Activated naive CD4-positive, alpha-beta T cell treated with anti-CD3 and anti-CD28 coated beads, Interleukin-2, amount 50 U/mL, for 72 hours (primary cell): ENCODE results near the gene PHOSPHO1. TPM values are rescaled to one million over a fixed set of nuclear protein-coding genes. Genes with fewer than 3 reads are reported as not detected.
"Not testable (repeated sequence)": the region's sequence is repeated elsewhere in the genome, so short reads cannot be mapped to it uniquely, and the experiment has no call there.

Experiments
- ATAC-seq, 2 donors: fragments of 150-1000 bp; cut with Tn5 transposase; 2 replicates each; pipeline ENCODE4 v1.10.0; 2021; ENCODE audit warnings: mild to moderate bottlenecking in 2 of 2, moderate library complexity in 2 of 2
- DNase-seq, 2 donors: peaks; one replicate each; pipeline ENCODE4 v3.0.0; 2021 to 2022; ENCODE audit warnings: low spot score in 2 of 2
- H3K27ac Mint-ChIP-seq, 2 donors: one replicate each; pipeline ENCODE4 v1.8.0; 2022; ENCODE audit warnings: mild to moderate bottlenecking in 2 of 2, mixed read lengths in 2 of 2
- H3K36me3 Mint-ChIP-seq, 2 donors: one replicate each; pipeline ENCODE4 v1.8.0; 2022; ENCODE audit warnings: mixed read lengths in 2 of 2
- H3K9me3 Mint-ChIP-seq, 2 donors: one replicate each; pipeline ENCODE4 v1.8.0; 2022; ENCODE audit warnings: mixed read lengths in 2 of 2
- total RNA-seq, 2 donors: library from RNA; stranded (reverse); gene quantifications; one replicate each; pipeline ENCODE4 v1.2.3, GENCODE V29; 2022

Gene PHOSPHO1
- total RNA-seq, 2 donors from 2014 or later = not detected

DNA sequence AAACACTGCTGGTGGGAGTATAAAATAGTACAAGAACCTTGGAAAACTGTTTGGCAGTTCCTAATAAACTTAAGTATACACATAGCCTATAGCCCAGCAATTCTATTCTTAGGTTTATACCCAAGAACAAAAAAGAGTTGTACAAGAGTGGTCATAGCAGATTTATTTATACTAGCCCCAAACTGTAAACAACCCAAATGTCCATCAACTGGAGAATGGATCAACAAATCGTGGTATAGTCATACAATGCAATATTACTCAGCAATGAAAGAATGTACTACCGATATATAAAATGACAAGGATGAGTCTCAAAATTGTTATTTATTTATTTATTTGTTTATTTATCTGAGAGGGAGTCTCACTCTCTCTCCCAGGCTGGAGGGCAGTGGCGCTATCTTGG is 43.3 kb downstream of the PHOSPHO1 start:
- peaks cover 4 to 22% of the 10 kb centered on the region in 2 donors for H3K36me3 Mint-ChIP-seq
- ATAC-seq (no peak), DNase-seq (no peak)
- peaks cover 6 to 13% of the 10 kb centered on the region in 2 donors for H3K9me3 Mint-ChIP-seq
- no peak overlapping the region for H3K27ac Mint-ChIP-seq

DNA sequence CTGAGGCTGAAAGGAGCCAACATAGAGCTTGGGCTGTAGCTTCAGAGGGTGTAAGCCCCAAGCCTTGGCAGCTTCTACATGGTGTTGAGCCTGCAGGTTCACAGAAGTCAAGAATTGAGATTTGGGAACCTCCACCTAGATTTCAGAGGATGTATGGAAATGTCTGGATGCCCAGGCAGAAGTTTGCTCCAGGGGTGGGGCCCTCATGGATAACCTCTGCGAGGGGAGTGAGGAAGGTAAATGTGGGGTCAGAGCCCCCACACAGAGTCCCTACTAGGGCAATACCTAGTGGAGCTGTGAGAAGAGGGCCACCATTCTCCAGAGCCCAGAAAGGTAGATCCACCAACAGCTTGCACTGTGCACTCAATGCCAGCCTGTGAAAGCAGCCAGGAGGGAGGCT is 45.2 kb downstream of the PHOSPHO1 start:
- Mint-ChIP-seq H3K9me3 (peaks cover 6 to 13% of the 10 kb centered on the region in 2 donors), H3K36me3 (peaks cover 4 to 22% of the 10 kb centered on the region in 2 donors)
- H3K27ac Mint-ChIP-seq, ATAC-seq, DNase-seq: not testable (repeated sequence)

DNA sequence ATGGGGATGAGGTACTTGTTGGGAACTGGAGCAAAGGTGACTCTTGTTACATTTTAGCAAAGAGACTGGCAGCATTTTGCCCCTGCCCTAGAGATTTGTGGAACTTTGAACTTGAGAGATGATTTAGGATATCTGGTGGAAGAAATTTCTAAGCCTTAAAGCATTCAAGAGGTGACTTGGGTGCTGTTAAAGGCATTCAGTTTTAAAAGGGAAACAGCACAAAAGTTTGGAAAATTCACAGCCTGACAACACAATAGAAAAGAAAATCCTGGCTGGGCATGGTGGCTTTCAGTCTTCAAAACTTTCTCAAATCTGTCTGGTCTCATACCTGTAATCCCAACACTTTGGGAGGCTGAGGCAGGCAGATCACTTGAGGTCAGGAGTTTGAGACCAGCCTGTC is 46.1 kb downstream of the PHOSPHO1 start:
- DNase-seq = not testable (repeated sequence)

DNA sequence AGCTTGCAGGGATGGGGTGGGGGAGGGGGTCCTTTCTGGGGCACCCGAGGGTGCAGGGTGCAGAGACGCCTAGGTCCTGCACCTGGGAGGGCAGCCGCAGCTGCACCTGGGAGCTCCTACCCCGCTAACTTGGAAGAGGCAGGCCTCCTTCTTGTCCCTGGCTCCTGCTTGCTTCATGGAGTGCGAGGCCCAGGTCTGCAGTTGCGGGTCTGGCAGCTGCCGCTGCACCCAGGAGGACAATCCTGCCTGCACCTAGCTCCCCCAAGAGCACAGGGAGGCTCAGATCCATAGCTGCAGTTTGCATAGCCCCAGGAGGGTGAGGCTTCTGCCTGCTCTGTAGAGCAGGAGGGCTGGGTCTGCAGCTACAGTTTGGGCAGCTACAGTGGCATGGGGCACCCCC is 46.8 kb downstream of the PHOSPHO1 start:
- Mint-ChIP-seq H3K36me3 (peaks cover 4 to 22% of the 10 kb centered on the region in 2 donors), H3K27ac (no peak overlapping the region), H3K9me3 (peaks cover 6 to 13% of the 10 kb centered on the region in 2 donors)
- no peak for DNase-seq
- no peak for ATAC-seq

More for the DNA sequence above, 46.1 kb downstream of the PHOSPHO1 start:
- not testable (repeated sequence) for H3K27ac Mint-ChIP-seq, ATAC-seq
- H3K36me3 Mint-ChIP-seq = peaks cover 4 to 22% of the 10 kb centered on the region in 2 donors
- peaks cover 6 to 13% of the 10 kb centered on the region in 2 donors for H3K9me3 Mint-ChIP-seq

DNA sequence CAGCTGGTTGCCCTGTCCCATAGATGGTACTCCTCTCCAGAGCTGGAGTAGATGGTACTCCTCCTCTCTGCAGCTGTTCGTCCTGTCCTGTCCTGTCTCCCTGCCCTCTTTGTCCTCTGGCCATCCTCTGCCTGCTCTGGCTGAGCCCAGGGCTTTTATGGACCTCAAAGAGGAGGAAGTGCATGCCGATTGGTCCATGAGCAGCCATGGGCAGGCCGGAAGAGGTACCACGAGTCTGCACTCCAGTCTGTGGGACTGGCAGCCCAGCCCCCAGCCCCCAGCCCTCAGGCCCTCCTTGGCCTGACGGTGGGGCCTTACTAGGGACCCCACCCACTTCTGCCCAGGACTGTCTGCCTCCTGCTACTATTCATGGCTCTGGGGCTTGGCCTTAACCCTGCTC is 47.2 kb downstream of the PHOSPHO1 start:
- Mint-ChIP-seq H3K36me3 (peaks cover 4 to 22% of the 10 kb centered on the region in 2 donors), H3K27ac (no peak overlapping the region), H3K9me3 (peaks cover 6 to 13% of the 10 kb centered on the region in 2 donors)
- ATAC-seq = no peak
- no peak for DNase-seq

DNA sequence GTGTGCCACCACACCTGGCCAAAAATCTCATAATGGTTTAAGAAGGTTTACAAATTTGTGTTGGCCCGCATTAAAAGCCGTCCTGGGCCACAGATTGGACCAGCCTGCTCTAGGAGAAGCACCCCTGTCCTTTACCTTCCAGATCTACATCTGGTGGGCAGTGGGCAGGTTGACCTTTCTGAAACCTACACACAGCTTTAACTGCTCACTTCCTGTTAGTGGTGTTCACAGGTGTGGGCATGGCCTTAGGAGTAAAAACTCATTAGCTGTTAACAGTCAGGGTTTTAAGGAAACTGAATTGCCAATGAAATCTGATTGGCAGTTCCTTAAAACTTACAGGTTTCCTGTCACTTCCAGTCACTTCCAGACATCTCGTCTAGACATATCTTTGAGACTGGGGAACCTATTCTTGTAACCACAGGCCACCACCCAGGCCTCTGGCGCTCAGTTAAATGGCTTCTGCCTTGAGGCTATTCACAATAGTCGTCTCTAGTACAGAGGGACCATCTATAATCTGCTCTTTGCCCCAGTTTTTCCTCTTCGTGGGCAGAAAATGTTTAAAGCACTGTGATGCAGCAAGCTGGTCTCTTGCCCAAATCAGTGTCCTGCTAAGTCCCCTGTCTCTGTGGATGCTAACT is 49.5 kb downstream of the PHOSPHO1 start:
- Mint-ChIP-seq H3K9me3 (peaks cover 3 to 16% of the 10 kb centered on the region in 2 donors), H3K27ac (no peak overlapping the region), H3K36me3 (peaks cover 10 to 27% of the 10 kb centered on the region in 2 donors)
- no peak for DNase-seq
- ATAC-seq = no peak

DNA sequence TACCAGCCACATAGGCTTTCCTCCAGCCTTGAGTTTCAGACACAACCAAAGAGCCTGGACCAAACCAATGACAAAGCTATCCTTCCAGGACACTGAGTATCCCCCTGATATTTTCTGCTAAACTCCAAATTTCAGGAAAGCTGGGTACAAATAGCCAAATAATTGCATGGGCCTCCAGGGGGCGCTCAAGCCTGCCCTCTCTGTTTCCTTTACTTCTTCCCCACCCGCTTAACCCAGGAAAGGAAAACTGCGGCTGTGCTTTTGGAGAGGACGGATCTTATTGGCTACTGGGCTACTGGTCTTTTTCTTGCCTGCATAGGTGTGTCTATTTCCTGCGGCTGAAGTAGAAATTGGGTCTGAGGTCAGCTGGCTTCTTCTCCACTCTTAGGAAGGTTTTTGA is 50.3 kb downstream of the PHOSPHO1 start:
- DNase-seq (peak in 1 of 2 donors; percentile 71), ATAC-seq (peak; percentile 60 to 72)
- Mint-ChIP-seq H3K27ac (no peak overlapping the region), H3K36me3 (peaks cover 15 to 27% of the 10 kb centered on the region in 2 donors), H3K9me3 (peaks cover 0 to 16% of the 10 kb centered on the region in 2 donors)

DNA sequence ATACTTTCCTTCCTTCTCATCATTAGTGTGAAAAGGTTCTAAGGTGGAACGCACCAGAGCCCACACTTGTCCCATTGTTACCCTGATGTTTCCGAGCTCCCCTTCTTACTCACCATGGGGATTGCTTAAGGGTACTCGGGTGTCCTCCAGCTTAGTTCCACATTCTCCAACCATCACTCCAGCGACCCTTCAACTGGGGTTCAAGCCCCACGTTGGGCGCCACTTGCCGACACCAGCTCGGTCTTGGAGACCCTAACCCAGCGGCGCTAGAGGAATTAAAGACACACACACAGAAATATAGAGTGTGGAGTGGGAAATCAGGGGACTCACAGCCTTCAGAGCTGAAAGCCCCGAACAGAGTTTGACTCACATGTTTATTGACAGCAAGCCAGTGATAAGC is 54.6 kb downstream of the PHOSPHO1 start:
- peaks cover 6 to 25% of the 10 kb centered on the region in 2 donors for H3K9me3 Mint-ChIP-seq
- not testable (repeated sequence) for ATAC-seq, DNase-seq
- H3K27ac Mint-ChIP-seq = peak overlapping the region in 1 of 2 donors; percentile 32
- peaks cover 18 to 24% of the 10 kb centered on the region in 2 donors for H3K36me3 Mint-ChIP-seq

Other genes with a start within 250 kb of the PHOSPHO1 start
- gene IGF2BP1, start 233.4 kb downstream of the PHOSPHO1 start, total RNA-seq = under 1 TPM in 1 of 2 donors, not detected in 1; 0.49 TPM
- gene B4GALNT2, start 98.0 kb downstream of the PHOSPHO1 start, total RNA-seq = under 1 TPM in 1 of 2 donors, not detected in 1; 0.02 TPM
- gene GNGT2, start 20.2 kb downstream of the PHOSPHO1 start, total RNA-seq = 10 to 100 TPM; 37.5 to 40.2 TPM
- gene ABI3, start 20.1 kb downstream of the PHOSPHO1 start, total RNA-seq = 10 to 100 TPM; 35.3 to 41.5 TPM
- gene ZNF652, start 131.5 kb upstream of the PHOSPHO1 start, total RNA-seq = 1 to 10 TPM; 5.8 to 6.3 TPM
- 100 to 1,000 TPM; 134 to 301 TPM for gene PHB1, start 184.1 kb upstream of the PHOSPHO1 start, total RNA-seq